ENCODE data around the gene FLG. TPM values are rescaled to one million over a fixed set of nuclear protein-coding genes. Genes with fewer than 3 reads are reported as not detected.
"Not testable (repeated sequence)": the region's sequence is repeated elsewhere in the genome, so short reads cannot be mapped to it uniquely, and the experiment has no call there.

The FLG gene
- 0.04 TPM for total RNA-seq

DNA sequence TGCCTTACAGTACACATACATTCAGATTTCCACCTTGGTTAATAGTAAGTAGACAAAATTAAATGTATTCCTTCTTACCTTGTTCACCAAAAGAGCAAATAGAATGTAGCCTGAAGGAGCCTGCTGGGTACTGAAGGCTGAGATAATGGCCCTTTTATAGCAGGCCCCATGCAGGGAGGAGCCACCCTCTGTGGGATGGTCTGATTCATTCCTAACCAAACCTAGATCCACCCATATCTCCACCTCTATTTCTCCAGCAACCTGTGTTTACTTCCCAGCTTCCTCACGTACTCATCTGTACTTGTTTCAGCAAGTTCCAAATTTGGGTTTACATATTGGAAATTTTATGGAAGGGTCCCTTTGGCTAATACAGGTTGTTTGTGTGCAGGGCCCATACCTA lies at the start of gene FLG:
FLG (minus strand) TSS at position 129 of the 400 bp plus-strand sequence. CDS start 9,783 bp downstream, outside the sequence.
- ATAC-seq = no peak
- intact Hi-C loops (cut with DNase I) = no loop called here

DNA sequence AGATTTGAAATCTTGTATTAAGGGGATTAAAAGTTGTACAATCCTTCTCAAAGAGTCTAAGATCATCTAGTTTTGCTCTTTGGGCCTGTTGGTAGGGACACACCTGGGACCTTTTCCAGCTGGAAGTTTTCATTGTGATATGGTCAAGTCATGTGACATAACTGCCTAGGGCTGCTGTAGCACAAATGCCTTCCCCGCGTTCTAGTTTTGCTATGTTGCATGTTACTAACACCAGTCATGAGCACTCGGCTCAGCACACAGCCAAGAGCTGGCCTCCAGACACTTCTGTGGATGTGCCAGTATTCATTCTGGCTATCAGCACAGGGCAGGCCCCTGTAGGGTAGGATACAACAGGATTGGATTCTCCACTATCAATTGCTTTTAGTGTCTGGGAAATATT lies 49.4 kb upstream of the FLG start:
- ATAC-seq (no peak), DNase-seq (ENCODE audit: low spot score) (no peak)
- intact Hi-C loops (cut with DNase I) = no loop called here

More for the DNA sequence above, at the start of gene FLG:
- DNase-seq (ENCODE audit: low spot score) = no peak

DNA sequence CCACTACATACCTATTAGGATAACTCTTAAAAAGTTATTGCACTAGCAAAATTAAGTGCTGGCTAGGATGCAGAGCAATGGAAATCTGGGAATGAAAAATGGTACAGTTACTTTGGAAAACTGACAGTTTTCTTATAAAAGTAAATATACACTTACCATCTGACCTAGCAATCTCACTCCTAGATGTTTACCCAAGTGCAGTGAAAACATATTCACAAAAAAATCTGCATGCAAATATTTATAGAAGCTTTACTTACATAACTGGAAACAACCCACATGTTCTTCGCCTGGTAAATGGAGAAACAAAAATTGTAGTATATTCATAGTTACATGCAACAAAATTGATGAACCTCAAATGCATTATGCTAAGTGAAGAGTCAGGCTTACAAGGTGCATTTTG lies 47.6 kb upstream of the FLG start:
- ATAC-seq = no peak
- intact Hi-C loops (cut with DNase I) = no loop called here
- DNase-seq (ENCODE audit: low spot score) = no peak

DNA sequence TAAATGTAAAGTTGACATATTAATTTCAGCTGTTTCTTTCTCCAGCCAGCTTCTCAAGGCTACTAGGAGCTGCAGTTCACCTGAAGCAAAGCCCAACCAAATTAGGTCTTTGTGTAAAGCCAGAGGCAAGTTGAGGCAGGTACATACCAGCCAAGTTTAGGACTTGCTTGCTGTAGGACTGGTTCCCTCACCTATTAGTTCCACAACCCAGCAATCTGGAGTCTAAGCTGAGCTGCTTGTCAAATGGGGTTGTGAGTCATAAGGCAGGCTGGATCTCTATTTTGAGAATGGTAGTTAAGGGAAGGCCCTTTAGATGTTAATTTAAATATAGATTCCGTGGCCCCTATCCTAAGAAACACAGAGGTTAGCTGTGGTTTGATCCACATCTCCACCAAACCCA lies 42.4 kb upstream of the FLG start:
- ATAC-seq (no peak), DNase-seq (ENCODE audit: low spot score) (no peak)
- intact Hi-C loops (cut with DNase I) = no loop called here

- intact Hi-C loops (cut with DNase I) = no loop called here
- DNase-seq (ENCODE audit: low spot score) (no peak), ATAC-seq (no peak)
Measured at GRCh38 chr1:152359906-152360305, 34.9 kb upstream of the FLG start, which contains the start of gene FLG2. TSS of gene FLG2 (minus strand) at chr1:152360006. CDS start at chr1:152358884, 1,122 bp downstream.

- ATAC-seq = no peak
- intact Hi-C loops (cut with DNase I) = no loop called here
- no peak for DNase-seq (ENCODE audit: low spot score)
Measured at GRCh38 chr1:152356736-152357135, 31.7 kb upstream of the FLG start.

- no peak for ATAC-seq
- DNase-seq (ENCODE audit: low spot score) = no peak
- intact Hi-C loops (cut with DNase I) = no loop called here
Measured at GRCh38 chr1:152349611-152350010, 24.6 kb upstream of the FLG start.

- intact Hi-C loops (cut with DNase I) = no loop called here
- DNase-seq (ENCODE audit: low spot score) (no peak), ATAC-seq (no peak)
Measured at GRCh38 chr1:152348447-152348846, 23.4 kb upstream of the FLG start.

DNA sequence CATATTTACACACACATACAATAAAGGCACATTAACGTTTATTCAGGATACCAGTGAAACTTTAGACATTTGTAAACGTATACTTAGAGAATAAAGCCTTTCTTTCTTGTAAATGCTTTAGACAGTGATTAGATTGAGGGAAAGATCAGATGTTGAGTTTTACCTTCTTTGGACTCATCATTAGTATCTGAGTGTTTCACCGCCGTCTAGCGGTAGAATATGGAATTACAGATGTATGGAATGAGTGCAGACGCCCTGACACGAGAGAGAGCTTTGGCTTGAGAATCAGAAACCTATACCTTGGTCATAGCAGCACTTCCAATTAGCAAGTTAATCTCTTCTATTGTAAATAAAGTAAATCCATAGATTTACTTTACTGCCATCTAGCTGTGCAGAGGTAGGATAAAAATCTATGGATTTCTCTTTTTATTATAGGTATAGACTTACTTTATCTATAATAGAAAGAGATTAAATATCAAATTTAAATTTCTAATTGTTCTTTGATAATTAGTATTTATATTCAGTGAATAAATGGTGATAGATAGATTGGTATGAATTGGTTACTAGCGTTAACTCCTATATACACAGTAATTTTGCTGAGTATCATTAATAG lies 22.2 kb upstream of the FLG start:
- DNase-seq (ENCODE audit: low spot score) (no peak), ATAC-seq (peak; percentile 52)
- intact Hi-C loops (cut with DNase I) = no loop called here

DNA sequence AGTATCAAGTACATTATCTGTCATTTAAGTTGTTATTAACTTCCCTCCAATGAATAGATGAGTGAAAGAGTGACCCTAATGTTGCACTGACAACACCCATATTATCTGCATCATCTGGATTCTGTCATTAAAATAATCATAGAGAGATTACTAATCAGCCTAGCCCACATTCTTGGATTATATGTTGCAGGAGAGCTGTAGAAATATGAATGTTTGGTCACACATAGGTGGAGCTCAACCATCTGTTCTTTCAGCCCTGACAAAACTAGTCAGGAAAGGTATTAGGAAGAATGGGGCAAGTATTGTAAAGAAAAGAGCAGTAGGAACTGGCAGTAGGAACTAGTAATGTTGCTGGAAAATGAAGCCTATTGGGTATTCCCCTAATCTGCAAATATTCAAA lies 19.4 kb upstream of the FLG start:
- ATAC-seq (no peak), DNase-seq (ENCODE audit: low spot score) (no peak)
- intact Hi-C loops (cut with DNase I) = no loop called here

DNA sequence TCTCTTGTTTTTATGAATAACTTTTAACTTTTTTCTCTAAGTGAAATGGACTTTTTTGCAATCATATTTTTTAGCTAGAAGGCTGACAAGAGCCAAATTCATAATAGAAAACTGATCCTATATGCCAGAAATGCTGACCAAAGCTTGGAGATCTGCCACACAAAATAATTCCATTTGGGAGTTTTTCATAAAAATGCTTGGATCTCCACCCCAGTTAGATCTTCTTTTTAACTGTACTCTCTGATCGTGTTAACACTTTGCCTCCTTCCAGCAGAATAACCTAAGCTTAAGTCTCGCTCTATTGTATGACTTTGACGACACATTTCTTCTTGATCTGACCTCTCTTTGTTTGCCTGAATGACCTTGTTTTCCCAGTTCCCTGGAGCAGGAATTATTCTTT lies 18.0 kb upstream of the FLG start:
- no peak for DNase-seq (ENCODE audit: low spot score)
- ATAC-seq = no peak
- intact Hi-C loops (cut with DNase I) = no loop called here

DNA sequence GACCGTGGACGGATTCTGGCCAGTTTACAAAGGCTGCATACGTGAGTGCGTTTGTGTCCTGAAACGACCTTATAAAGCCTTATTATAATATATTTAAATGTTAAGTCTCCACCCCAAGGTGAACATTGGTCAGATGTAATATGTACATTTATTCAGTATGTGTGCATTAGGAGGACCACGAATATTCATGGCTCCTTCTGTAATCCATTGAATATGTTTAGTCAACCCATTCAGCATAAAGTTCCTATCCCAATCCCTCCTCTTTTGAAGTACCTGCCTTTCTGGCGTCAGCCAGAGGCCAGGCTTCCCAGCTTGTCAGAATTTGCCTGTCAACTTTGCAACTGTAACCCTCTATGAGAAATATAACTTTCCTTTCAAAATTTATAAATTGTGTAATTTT lies 10.4 kb upstream of the FLG start:
- intact Hi-C loops (cut with DNase I) = no loop called here
- ATAC-seq = no peak
- no peak for DNase-seq (ENCODE audit: low spot score)

DNA sequence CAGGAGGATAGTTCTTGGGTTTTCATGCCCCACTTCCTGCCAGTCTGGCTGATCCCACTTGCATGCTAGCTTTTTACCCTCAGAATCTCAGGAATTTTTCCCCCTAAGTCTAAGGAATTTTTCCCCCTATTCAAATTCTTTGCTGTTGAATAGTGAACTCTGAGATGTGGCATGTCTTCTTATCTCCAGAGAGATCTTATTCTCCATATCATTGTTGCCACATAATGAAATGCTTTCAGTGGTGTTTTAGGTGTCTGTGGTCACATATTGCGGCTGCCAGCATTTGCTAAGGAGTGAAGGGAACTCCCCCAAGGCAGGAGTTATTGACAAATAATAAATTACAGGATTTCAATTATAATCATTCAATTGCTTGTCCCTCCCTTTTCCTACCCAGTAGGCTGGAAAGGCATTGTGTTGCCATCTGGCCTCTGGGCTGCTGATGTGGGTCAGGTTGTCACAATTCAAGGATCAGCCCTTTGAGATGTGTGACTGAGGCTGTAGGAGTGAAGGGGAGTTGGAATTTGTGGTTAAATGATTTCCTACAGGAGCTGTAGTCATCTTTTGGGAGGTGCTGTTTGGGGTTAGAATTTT lies 3.9 kb upstream of the FLG start:
- no peak for DNase-seq (ENCODE audit: low spot score)
- intact Hi-C loops (cut with DNase I) = no loop called here
- no peak for ATAC-seq

- intact Hi-C loops (cut with DNase I) = no loop called here
- ATAC-seq = no peak
- no peak for DNase-seq (ENCODE audit: low spot score)
Measured at GRCh38 chr1:152313970-152314369, 11.1 kb downstream of the FLG start.

- DNase-seq (ENCODE audit: low spot score) (peak; percentile 40), ATAC-seq (no peak)
- intact Hi-C loops (cut with DNase I) = no loop called here
Measured at GRCh38 chr1:152313319-152313801, 11.7 kb downstream of the FLG start.

- intact Hi-C loops (cut with DNase I); ATAC-seq; DNase-seq (ENCODE audit: low spot score): not testable (repeated sequence)
Measured at GRCh38 chr1:152312169-152312568, 12.9 kb downstream of the FLG start.

DNA sequence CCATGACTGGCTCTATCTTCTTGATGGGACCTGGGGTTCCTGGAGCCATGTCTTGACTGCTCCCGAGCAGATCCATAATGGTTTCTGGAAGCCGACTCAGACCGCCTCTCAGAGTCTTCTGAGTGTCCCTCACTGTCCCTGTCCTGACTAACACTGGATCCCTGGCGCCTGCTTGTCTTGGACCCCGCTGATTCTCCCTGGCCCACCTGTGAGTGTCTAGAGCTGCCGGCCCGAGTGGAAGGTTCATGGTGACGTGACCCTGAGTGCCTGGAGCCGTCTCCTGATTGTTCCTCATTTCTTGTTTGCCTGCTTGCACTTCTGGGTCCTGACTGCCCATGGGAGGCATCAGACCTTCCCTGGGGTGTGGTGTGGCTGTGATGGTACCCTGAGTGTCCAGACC lies 15.1 kb downstream of the FLG start:
- no peak for DNase-seq (ENCODE audit: low spot score)
- ATAC-seq = no peak
- intact Hi-C loops (cut with DNase I) = no loop called here

DNA sequence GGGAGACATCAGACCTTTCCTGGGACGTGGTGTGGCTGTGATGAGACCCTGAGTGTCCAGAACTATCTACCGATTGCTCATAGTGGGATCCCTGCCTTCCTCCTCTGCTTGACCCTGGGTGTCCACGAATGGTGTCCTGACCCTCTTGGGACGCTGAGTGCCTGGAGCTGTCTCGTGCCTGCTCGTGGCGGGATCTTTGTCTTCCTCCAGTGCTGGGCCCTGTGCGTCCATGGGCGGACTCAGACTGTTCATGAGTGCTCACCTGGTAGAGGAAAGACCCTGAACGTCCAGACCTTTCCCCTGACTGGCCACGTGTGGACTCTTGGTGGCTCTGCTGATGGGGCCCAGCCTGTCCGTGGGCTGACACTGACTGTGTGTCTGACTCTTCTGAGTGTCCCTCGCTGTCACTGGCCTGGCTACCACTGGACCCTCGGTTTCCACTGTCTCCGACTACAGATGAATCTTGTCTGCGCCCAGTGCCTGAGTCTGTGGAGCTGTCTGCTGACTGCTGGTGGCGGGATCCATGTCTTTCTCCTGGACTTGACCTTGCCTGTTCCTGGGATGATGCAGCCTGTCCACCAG lies 15.6 kb downstream of the FLG start:
- ATAC-seq; DNase-seq (ENCODE audit: low spot score); intact Hi-C loops (cut with DNase I): not testable (repeated sequence)

DNA sequence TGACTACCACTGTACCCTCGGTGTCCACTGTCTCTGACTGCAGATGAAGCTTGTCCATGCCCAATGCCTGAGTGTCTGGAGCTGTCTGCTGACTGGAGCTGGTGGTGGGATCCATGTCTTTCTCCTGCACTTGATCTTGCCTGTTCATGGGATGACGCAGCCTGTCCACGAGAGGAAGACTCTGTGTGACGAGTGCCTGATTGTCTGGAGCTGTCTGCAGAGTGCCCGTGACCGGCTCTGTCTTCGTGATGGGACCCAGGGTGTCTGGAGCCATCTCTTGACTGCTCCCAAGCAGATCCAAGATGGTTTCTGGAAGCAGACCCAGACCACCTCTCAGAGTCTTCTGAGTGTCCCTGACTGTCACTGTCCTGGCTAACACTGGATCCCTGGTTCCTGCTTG lies 16.3 kb downstream of the FLG start:
- DNase-seq (ENCODE audit: low spot score); ATAC-seq; intact Hi-C loops (cut with DNase I): not testable (repeated sequence)

DNA sequence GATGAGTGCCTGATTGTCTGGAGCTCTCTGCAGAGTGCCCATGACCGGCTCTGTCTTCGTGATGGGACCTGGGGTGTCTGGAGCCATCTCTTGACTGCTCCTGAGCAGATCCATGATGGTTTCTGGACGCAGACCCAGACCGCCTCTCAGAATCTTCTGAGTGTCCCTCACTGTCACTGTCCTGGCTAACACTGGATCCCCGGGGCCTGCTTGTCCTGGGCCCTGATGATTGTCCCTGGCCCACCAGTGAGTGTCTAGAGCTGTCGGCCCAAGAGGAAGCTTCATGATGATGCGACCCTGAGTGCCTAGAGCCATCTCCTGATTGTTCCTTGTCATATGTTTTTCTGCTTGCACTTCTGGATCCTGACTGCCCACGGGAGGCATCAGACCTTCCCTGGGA lies 17.1 kb downstream of the FLG start:
- intact Hi-C loops (cut with DNase I); DNase-seq (ENCODE audit: low spot score); ATAC-seq: not testable (repeated sequence)
